MM.1S (cell line): Measurements from ENCODE around the gene HTR1A.

Experiments used
- DNase-seq: peaks from one replicate; pipeline ENCODE4 v3.0.0-alpha.2; 2015
- H2AFZ ChIP-seq: fragments of 300-600 bp; sonication (generic); 2 replicates; pipeline ENCODE4 v1.6.0; 2016; ENCODE audit warnings: antibody characterized with exemption, low read length
- H3F3A ChIP-seq: fragments of 300-600 bp; sonication (generic); 2 replicates; pipeline ENCODE4 v1.6.1; 2016; ENCODE audit warnings: mild to moderate bottlenecking, antibody characterized with exemption, low read length, moderate library complexity, mixed read lengths; ENCODE audit not compliant: insufficient read depth
- H3K27ac ChIP-seq: fragments of 300-600 bp; sonication (generic); 2 replicates; pipeline ENCODE4 v1.5.1; 2016; ENCODE audit warnings: mild to moderate bottlenecking, low read length
- H3K27me3 ChIP-seq: fragments of 300-600 bp; sonication (generic); replicated peaks from 2 replicates; pipeline ENCODE4 v1.6.0; 2016; ENCODE audit warnings: low read length; ENCODE audit not compliant: insufficient read depth
- H3K36me3 ChIP-seq: fragments of 300-600 bp; sonication (generic); replicated peaks from 2 replicates; pipeline ENCODE4 v1.6.1; 2016; ENCODE audit warnings: mild to moderate bottlenecking, low read length, mixed read lengths; ENCODE audit not compliant: insufficient read depth
- H3K4me1 ChIP-seq: fragments of 300-600 bp; sonication (generic); 2 replicates; pipeline ENCODE4 v1.6.1; 2016; ENCODE audit warnings: low read length, mixed read lengths
- H3K4me2 ChIP-seq: fragments of 300-600 bp; sonication (generic); 2 replicates; pipeline ENCODE4 v1.6.0; 2016; ENCODE audit warnings: low read depth, low read length
- H3K4me3 ChIP-seq: fragments of 300-600 bp; sonication (generic); 2 replicates; pipeline ENCODE4 v1.5.1; 2016; ENCODE audit warnings: low read length, mixed read lengths
- H3K79me2 ChIP-seq: fragments of 300-600 bp; sonication (generic); 2 replicates; pipeline ENCODE4 v1.6.1; 2016; ENCODE audit warnings: mixed run types, low read length, mixed read lengths
- H3K9ac ChIP-seq: fragments of 300-600 bp; sonication (generic); 2 replicates; pipeline ENCODE4 v1.6.1; 2016; ENCODE audit warnings: low read length, mixed read lengths
- H3K9me2 ChIP-seq: fragments of 300-600 bp; sonication (generic); replicated peaks from 2 replicates; pipeline ENCODE4 v1.6.1; 2016; ENCODE audit warnings: mild to moderate bottlenecking, low read length, mixed read lengths; ENCODE audit not compliant: insufficient read depth
- H3K9me3 ChIP-seq: fragments of 300-600 bp; sonication (generic); replicated peaks from 2 replicates; pipeline ENCODE4 v1.6.1; 2016; ENCODE audit warnings: mild to moderate bottlenecking, low read length, mixed read lengths; ENCODE audit not compliant: insufficient read depth
- H4K20me1 ChIP-seq: fragments of 300-600 bp; sonication (generic); 2 replicates; pipeline ENCODE4 v1.6.1; 2016; ENCODE audit warnings: mild to moderate bottlenecking, low read length, moderate library complexity, mixed read lengths; ENCODE audit not compliant: insufficient read depth
- CTCF ChIP-seq: fragments of 300-600 bp; sonication (generic); IDR thresholded peaks from 2 replicates; pipeline ENCODE4 v1.5.1; 2016; ENCODE audit warnings: antibody characterized with exemption, low read length, mixed read lengths
- EZH2 ChIP-seq: fragments of 300-600 bp; sonication (generic); optimal IDR thresholded peaks from 2 replicates; pipeline ENCODE3; 2017; ENCODE audit warnings: low read depth, mild to moderate bottlenecking, antibody characterized with exemption, low read length, mixed read lengths
- EZH2phosphoT487 ChIP-seq: fragments of 300-600 bp; sonication (generic); IDR thresholded peaks from 2 replicates; pipeline ENCODE4 v1.6.1; 2018; ENCODE audit warnings: antibody characterized with exemption, low read length

The HTR1A gene

GRCh38 chr5:63928451-63928850 is 33.8 kb downstream of the HTR1A start:
- Histone ChIP-seq H3K4me1 (no peaks in the 10 kb centered on the region), H2AFZ (no peak overlapping the region), H4K20me1 (no peaks in the 10 kb centered on the region), H3F3A (no peaks in the 10 kb centered on the region), H3K4me3 (no peak overlapping the region), H3K4me2 (no peak overlapping the region), H3K27me3 (no peaks in the 10 kb centered on the region), H3K79me2 (no peaks in the 10 kb centered on the region), H3K9ac (no peak overlapping the region), H3K36me3 (no peaks in the 10 kb centered on the region), H3K27ac (no peak overlapping the region), H3K9me3 (no peaks in the 10 kb centered on the region), H3K9me2 (no peaks in the 10 kb centered on the region)
- DNase-seq, result no peak
- TF ChIP-seq EZH2 (no peak), CTCF (no peak), EZH2phosphoT487 (no peak)

- no peak overlapping the region for H3K4me3 ChIP-seq
- DNase-seq, result no peak
These were observed 38.3 kb downstream of the HTR1A start for GRCh38 chr5:63923914-63924313.

GRCh38 chr5:63919763-63920478 is 42.3 kb downstream of the HTR1A start:
- H3K36me3 ChIP-seq, result no peaks in the 10 kb centered on the region
- no peak overlapping the region for H2AFZ ChIP-seq

More at GRCh38 chr5:63923914-63924313, 38.3 kb downstream of the HTR1A start:
- Histone ChIP-seq H3F3A (no peaks in the 10 kb centered on the region), H3K9me3 (no peaks in the 10 kb centered on the region), H3K27me3 (no peaks in the 10 kb centered on the region), H3K4me2 (no peak overlapping the region), H3K27ac (no peak overlapping the region), H3K9me2 (no peaks in the 10 kb centered on the region), H4K20me1 (no peaks in the 10 kb centered on the region), H3K36me3 (no peaks in the 10 kb centered on the region), H3K9ac (no peak overlapping the region), H3K79me2 (no peaks in the 10 kb centered on the region), H3K4me1 (no peaks in the 10 kb centered on the region), H2AFZ (no peak overlapping the region)
- no peak for TF ChIP-seq EZH2
- TF ChIP-seq CTCF, result no peak

More at GRCh38 chr5:63919763-63920478, 42.3 kb downstream of the HTR1A start:
- Histone ChIP-seq H3K9ac (no peak overlapping the region), H3K79me2 (no peaks in the 10 kb centered on the region), H4K20me1 (no peaks in the 10 kb centered on the region), H3K27ac (no peak overlapping the region), H3F3A (no peaks in the 10 kb centered on the region), H3K4me2 (no peak overlapping the region), H3K4me3 (no peak overlapping the region), H3K9me3 (no peaks in the 10 kb centered on the region), H3K9me2 (no peaks in the 10 kb centered on the region), H3K27me3 (no peaks in the 10 kb centered on the region), H3K4me1 (no peaks in the 10 kb centered on the region)
- no peak for DNase-seq
- TF ChIP-seq EZH2phosphoT487 (no peak), CTCF (no peak), EZH2 (no peak)
